Measurements from ENCODE around the gene ADGRV1.
"Not testable (repeated sequence)": the region's sequence is repeated elsewhere in the genome, so short reads cannot be mapped to it uniquely, and the experiment has no call there.

The ADGRV1 gene

DNA sequence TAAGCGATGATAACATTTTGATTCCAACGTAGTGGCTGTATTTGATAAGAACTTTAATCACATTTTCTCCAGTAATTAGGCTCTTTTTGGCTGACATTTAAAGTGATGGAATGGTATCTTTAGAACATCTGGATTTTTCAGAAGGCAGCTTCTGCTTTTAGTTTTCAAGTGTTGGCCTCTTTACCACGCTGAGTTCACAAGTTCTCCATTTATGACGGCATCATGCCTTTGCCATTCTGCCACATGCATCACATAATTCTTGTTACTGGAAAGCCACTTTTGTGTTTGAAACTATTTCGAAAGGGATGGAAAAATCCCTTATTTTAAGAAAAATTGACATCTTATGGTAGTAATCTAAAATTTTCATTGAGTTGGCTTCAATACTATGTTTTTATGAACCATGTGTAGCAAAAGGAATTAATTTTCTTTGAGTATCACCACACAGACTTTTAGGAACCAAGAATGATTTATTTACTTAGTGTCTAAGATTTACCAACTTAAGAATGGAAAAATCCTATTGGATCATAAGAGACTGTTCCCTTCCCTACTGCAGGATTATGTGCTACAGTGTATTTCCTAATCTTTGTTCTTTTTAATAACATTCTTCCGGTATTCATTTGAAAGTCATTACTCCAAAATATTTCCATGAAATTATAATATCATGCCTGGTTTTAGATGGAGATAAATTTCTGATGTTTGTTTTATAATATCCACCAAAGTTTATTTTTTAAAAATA, 344.2 kb downstream of the ADGRV1 start:
- H4K20me1 ChIP-seq: no peaks in the 10 kb centered on the region
- no peak overlapping the region for H3K9ac ChIP-seq
- H3K4me1 ChIP-seq: no peaks in the 10 kb centered on the region
- no peak for TF ChIP-seq Cebpa-rat (IDR thresholded peaks at IDR 0.05)
- no peak overlapping the region for H3K4me2 ChIP-seq
- H3K36me3 ChIP-seq: no peaks in the 10 kb centered on the region
- H3K4me3 ChIP-seq: no peak overlapping the region
- no peaks in the 10 kb centered on the region for H3K9me3 ChIP-seq
- no peak overlapping the region for H3K27ac ChIP-seq
- no peaks in the 10 kb centered on the region for H3K27me3 ChIP-seq

DNA sequence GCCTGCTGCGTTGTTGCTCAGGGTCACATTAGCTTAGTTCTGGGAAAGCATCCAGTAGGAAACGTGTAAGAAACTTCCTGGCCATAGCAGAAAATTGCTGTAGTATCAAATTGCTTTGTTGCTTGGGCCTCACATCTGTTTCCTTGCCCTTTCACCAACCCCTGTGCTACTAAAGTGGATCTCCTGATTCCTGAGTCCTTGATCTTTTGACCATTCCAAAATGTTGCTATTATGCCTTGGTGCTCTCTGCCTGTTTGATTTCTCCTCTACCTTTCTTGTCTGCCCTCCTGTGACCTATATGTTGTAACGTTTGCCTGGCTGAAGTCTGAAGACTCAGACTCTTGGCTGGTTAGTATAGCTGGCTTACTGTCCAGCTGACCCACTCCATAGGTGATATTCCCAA, 350.5 kb downstream of the ADGRV1 start:
- no peak overlapping the region for H3K27ac ChIP-seq
- H3K4me3 ChIP-seq: no peak overlapping the region
- no peaks in the 10 kb centered on the region for H3K9me3 ChIP-seq
- no peaks in the 10 kb centered on the region for H3K36me3 ChIP-seq
- no peaks in the 10 kb centered on the region for H3K27me3 ChIP-seq
- H3K4me1 ChIP-seq: no peaks in the 10 kb centered on the region
- H4K20me1 ChIP-seq: no peaks in the 10 kb centered on the region
- H3K9ac ChIP-seq: no peak overlapping the region
- H3K4me2 ChIP-seq: no peak overlapping the region
- TF ChIP-seq Cebpa-rat (IDR thresholded peaks at IDR 0.05): no peak

DNA sequence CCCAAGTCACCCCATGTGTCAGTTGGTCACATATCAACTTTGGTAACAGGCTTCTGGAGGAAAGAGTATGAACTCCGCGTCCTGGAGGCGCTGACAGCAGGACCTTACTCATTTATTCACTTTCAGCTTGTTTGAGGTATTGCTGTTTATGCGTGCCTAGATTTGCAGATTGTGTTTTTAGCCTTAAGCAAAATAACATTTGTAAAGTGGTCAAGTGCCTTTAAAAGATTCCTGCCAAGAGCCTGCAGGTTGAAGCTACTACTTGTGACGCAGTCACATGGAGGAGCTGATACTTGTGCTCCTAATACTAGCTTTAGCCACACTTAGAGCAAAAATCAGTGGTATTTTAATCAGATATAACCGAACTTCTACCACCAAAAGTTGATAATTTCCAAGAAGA, 351.3 kb downstream of the ADGRV1 start:
- Histone ChIP-seq H3K9ac (no peak overlapping the region), H3K27me3 (no peaks in the 10 kb centered on the region), H3K27ac (no peak overlapping the region), H3K4me2 (no peak overlapping the region), H3K4me3 (no peak overlapping the region), H3K9me3 (no peaks in the 10 kb centered on the region), H3K4me1 (no peaks in the 10 kb centered on the region), H3K36me3 (no peaks in the 10 kb centered on the region), H4K20me1 (no peaks in the 10 kb centered on the region)
- no peak for TF ChIP-seq Cebpa-rat (IDR thresholded peaks at IDR 0.05)

DNA sequence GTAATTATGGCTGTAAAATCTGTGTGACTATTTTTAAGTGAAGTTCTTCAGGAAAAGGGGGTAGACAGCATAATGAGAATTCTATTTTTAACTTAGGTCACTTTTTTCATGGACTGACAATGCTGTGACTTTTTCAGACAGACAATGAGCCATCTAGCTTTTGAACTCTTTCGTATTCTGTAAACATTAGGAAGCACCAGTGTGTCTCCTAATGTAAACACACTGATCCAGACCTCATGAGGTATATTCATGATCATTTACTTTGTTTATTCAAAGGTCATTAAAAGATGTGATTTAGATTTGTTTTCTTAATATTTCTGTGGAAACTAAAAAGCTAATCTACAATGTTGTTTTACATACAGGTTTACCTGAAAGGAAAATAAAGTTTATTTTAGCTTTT, 352.6 kb downstream of the ADGRV1 start:
- Histone ChIP-seq H3K36me3 (no peaks in the 10 kb centered on the region), H3K9me3 (no peaks in the 10 kb centered on the region), H3K4me1 (no peaks in the 10 kb centered on the region), H4K20me1 (no peaks in the 10 kb centered on the region), H3K4me2 (no peak overlapping the region), H3K4me3 (no peak overlapping the region), H3K9ac (no peak overlapping the region), H3K27ac (no peak overlapping the region), H3K27me3 (no peaks in the 10 kb centered on the region)
- no peak for TF ChIP-seq Cebpa-rat (IDR thresholded peaks at IDR 0.05)

DNA sequence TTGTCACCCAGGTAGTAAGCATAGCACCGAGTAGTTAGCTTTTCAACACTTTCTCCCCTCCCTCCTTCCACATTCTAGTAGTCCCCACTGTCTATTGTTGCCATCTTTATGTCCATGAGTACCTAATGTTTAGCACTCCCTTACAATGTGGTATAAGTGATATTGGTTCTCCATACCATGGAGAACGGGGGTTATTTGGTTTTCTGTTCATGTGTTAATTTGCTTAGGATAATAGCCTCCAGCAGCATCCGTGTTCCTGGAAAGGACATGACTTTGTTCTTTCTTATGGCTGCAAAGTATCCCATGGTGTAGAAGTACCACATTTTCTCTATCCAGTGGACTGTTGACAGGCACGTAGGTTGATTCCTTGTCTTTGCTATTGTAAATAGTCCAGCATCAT, 353.9 kb downstream of the ADGRV1 start:
- no peak overlapping the region for H3K27ac ChIP-seq
- TF ChIP-seq Cebpa-rat (IDR thresholded peaks at IDR 0.05): no peak
- no peaks in the 10 kb centered on the region for H3K27me3 ChIP-seq
- H3K4me2 ChIP-seq: no peak overlapping the region
- H3K9ac ChIP-seq: no peak overlapping the region
- H3K4me3 ChIP-seq: no peak overlapping the region
- H3K9me3 ChIP-seq: no peaks in the 10 kb centered on the region
- no peaks in the 10 kb centered on the region for H3K4me1 ChIP-seq
- no peaks in the 10 kb centered on the region for H4K20me1 ChIP-seq
- H3K36me3 ChIP-seq: no peaks in the 10 kb centered on the region

DNA sequence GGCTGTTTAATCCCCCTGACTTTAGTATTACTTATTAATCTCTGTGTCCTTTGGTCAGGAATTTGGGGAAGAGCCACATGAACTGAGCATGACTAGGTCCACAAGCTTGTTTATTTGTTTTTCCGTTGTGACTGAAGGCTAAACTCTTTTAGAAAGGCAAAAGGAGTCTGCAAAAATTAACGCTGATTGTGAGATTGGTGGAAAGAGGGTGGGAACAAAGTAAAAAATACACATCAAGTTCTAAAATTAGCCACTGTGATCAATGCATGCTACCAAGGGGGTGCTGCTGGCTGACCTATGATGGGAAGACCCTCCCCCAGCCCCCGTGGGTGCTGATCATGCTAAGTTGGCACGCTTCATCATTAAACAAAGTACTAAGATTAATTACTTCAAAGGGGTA, 356.8 kb downstream of the ADGRV1 start:
- H3K4me2 ChIP-seq: no peak overlapping the region

DNA sequence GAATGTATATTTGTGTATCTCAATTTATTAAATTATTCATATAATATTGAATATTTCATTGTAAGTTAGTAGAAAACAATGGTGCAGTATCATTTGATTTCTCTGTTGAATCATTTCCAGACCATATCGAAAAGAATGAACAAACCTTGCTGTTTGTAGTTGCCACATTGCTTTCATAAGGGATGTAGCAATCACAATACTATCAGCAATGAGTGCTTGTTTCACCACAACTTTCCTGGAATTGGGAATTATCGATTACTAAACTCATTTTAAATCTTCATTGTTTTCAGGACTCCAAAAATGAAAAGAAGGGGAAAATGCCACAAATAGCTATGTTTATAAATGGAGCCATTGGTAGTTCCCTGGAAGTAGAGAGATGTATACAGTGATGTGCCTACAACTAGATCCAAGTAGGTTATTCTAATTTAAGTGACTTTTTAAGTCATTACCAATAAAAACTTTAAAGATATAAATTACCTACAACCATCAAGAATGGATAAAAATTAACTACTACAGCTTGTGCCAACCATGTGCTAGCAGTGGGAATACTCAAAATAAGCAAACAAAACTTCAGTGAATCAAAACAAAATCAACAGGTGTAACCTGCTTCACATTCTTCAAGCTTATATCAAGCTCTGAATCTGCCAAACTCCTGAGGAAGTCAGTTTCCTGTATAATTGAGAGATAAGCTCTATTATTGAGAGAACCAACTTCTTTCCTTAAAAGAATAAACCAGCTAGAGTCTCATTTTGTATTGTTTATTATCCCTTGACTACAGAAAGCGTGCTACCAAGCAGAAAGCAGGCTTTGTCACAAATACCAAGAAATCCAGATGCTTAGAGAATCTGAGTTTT, 358.6 kb downstream of the ADGRV1 start:
- Histone ChIP-seq H3K4me2 (no peak overlapping the region), H3K9ac (no peak overlapping the region), H3K36me3 (no peaks in the 10 kb centered on the region)

More for the DNA sequence above, 356.8 kb downstream of the ADGRV1 start:
- no peaks in the 10 kb centered on the region for H4K20me1 ChIP-seq
- no peak overlapping the region for H3K9ac ChIP-seq
- H3K4me1 ChIP-seq: no peaks in the 10 kb centered on the region
- no peak overlapping the region for H3K4me3 ChIP-seq
- H3K27me3 ChIP-seq: no peaks in the 10 kb centered on the region
- TF ChIP-seq Cebpa-rat (IDR thresholded peaks at IDR 0.05): no peak
- H3K36me3 ChIP-seq: no peaks in the 10 kb centered on the region
- H3K27ac ChIP-seq: no peak overlapping the region
- H3K9me3 ChIP-seq: no peaks in the 10 kb centered on the region

DNA sequence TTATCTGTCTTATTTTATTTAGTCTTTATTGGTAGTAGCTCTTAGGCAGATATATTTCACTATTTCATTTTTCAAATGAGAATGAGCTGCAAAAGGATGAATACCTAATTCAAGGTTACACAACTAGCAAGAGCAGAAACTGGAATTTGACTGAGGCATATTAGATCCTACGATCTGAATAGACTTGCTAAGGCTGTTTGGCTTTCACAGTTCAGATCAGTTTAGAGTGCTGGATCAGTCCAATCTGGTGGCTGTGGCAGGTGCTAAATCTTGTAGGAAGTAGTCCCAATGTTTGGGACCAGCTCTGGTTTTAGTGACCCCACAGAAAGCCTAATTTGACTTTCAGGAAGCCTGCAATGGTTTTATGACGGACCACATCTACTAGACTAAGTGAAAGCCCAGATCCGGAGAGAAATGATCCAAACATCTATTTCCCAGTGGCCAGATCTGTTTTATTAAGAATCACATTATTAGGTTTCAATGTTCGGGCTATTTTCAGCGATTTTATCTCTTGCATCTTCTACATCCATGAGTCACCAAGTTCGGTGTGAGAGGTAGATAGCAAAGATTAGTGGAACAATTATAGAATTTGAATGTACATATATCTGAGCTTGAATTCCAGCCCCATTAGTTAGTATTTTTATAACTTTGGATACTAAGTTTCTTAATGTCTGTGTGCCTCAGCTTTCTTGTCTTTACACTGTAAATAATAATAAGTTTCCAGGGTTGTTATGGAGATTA, 359.5 kb downstream of the ADGRV1 start:
- no peak overlapping the region for H3K9ac ChIP-seq
- H3K36me3 ChIP-seq: no peaks in the 10 kb centered on the region
- H3K4me2 ChIP-seq: no peak overlapping the region
- no peak overlapping the region for H3K27ac ChIP-seq
- H3K27me3 ChIP-seq: no peaks in the 10 kb centered on the region
- H3K4me1 ChIP-seq: no peaks in the 10 kb centered on the region
- TF ChIP-seq Cebpa-rat (IDR thresholded peaks at IDR 0.05): no peak
- H4K20me1 ChIP-seq: no peaks in the 10 kb centered on the region
- H3K9me3 ChIP-seq: no peaks in the 10 kb centered on the region
- H3K4me3 ChIP-seq: no peak overlapping the region

More for the DNA sequence above, 358.6 kb downstream of the ADGRV1 start:
- no peak for TF ChIP-seq Cebpa-rat (IDR thresholded peaks at IDR 0.05)
- H3K27ac ChIP-seq: no peak overlapping the region
- H3K4me3 ChIP-seq: no peak overlapping the region
- H3K9me3 ChIP-seq: no peaks in the 10 kb centered on the region
- no peaks in the 10 kb centered on the region for H3K4me1 ChIP-seq
- H3K27me3 ChIP-seq: no peaks in the 10 kb centered on the region
- no peaks in the 10 kb centered on the region for H4K20me1 ChIP-seq

DNA sequence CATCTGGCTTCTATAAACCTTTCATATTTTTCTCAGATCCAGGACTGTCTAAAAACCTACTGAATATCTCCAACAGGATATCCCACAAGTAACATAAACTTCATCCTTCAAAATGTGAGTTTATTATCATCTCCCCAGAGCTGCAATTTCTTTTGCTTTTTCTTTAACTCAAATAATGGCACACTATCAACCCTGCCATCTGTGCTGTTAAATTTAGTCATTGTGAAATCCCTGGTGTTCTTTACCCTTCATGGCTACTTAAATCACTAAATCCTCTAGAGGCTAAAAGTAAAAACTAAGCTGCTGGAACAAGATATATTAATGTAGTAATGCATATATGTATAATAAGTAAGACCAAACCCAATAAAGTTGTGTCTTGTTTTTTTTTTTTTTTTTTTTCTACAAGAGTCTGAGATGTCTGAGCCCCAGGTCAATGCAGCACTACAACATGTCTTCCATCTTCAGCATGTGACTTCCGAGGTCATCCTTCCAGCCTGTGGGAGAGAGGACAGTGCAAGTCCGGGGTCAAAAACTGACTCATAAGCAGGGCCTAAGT, 362.9 kb downstream of the ADGRV1 start:
- Histone ChIP-seq H3K27ac (no peak overlapping the region), H3K27me3 (no peaks in the 10 kb centered on the region), H3K9me3 (no peaks in the 10 kb centered on the region), H4K20me1 (no peaks in the 10 kb centered on the region), H3K36me3 (no peaks in the 10 kb centered on the region), H3K4me3 (no peak overlapping the region), H3K9ac (no peak overlapping the region), H3K4me2 (no peak overlapping the region), H3K4me1 (no peaks in the 10 kb centered on the region)
- TF ChIP-seq Cebpa-rat (IDR thresholded peaks at IDR 0.05): no peak

DNA sequence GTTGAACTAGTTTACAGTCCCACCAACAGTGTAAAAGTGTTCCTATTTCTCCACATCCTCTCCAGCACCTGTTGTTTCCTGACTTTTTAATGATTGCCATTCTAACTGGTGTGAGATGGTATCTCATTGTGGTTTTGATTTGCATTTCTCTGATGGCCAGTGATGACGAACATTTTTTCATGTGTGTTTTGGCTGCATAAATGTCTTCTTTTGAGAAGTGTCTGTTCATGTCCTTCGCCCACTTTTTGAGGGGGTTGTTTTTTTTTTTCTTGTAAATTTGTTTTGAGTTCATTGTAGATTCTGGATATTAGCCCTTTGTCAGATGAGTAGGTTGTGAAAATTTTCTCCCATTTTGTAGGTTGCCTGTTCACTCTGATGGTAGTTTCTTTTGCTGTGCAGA, 365.6 kb downstream of the ADGRV1 start:
- H3K9ac ChIP-seq, H3K4me2 ChIP-seq, H4K20me1 ChIP-seq, H3K27me3 ChIP-seq, H3K36me3 ChIP-seq, H3K27ac ChIP-seq, H3K4me1 ChIP-seq, H3K9me3 ChIP-seq, H3K4me3 ChIP-seq: not testable (repeated sequence)

DNA sequence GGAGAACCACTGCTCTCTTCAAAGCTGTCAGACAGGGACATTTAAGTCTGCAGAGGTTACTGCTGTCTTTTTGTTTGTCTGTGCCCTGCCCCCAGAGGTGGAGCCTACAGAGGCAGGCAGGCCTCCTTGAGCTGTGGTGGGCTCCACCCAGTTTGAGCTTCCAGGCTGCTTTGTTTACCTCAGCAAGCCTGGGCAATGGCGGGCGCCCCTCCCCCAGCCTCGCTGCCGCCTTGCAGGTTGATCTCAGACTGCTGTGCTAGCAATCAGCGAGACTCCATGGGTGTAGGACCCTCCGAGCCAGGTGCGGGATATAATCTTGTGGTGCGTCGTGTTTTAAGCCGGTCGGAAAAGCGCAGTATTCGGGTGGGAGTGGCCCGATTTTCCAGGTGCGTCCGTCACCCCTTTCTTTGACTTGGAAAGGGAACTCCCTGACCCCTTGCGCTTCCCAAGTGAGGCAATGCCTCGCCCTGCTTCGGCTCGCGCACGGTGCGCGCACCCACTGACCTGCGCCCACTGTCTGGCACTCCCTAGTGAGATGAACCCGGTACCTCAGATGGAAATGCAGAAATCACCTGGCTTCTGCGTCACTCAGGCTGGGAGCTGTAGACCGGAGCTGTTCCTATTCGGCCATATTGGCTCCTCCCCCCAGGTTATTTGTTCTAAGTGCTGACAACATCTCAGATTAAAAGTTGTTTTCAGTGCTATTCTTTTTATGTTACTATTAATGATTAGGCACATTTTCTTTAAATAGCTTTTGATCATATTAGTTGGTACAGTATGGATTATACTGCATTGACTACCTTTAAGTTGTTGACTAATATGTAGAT, 370.6 kb downstream of the ADGRV1 start:
- H3K4me2 ChIP-seq, H3K4me1 ChIP-seq, H3K27me3 ChIP-seq, H3K9me3 ChIP-seq, H4K20me1 ChIP-seq, H3K9ac ChIP-seq, H3K4me3 ChIP-seq, H3K36me3 ChIP-seq, H3K27ac ChIP-seq: not testable (repeated sequence)
